Peyer's patch (tissue), 4 donors: Measurements from ENCODE around the gene ECHDC1.

Experiments used
- POLR2A ChIP-seq, 2 donors: fragments of 450-650 bp; IDR thresholded peaks; one replicate each; pipeline ENCODE4 v1.5.1; 2017; ENCODE audit warnings: antibody characterized with exemption in 2 of 2, mild to moderate bottlenecking in 2 of 2, moderate library complexity in 2 of 2
- TF ChIP-seq, protein P1 (sequence below), 6 experiments: fragments of 450-650 bp in 4 of 6; fragments of 200-600 bp in 2 of 6; sonication (generic) in 1 of 6; IDR thresholded peaks; one replicate each; pipeline ENCODE4 v1.5.1; 2017 to 2019; ENCODE audit warnings: antibody characterized with exemption in 6 of 6, mild to moderate bottlenecking in 3 of 6, moderate library complexity in 1 of 6

GRCh38 chr6:127383988-127384387 lies 40.6 kb upstream of the ECHDC1 start:
- no peak for TF ChIP-seq POLR2A (IDR thresholded peaks at IDR 0.05)
- TF ChIP-seq, protein P1, sequence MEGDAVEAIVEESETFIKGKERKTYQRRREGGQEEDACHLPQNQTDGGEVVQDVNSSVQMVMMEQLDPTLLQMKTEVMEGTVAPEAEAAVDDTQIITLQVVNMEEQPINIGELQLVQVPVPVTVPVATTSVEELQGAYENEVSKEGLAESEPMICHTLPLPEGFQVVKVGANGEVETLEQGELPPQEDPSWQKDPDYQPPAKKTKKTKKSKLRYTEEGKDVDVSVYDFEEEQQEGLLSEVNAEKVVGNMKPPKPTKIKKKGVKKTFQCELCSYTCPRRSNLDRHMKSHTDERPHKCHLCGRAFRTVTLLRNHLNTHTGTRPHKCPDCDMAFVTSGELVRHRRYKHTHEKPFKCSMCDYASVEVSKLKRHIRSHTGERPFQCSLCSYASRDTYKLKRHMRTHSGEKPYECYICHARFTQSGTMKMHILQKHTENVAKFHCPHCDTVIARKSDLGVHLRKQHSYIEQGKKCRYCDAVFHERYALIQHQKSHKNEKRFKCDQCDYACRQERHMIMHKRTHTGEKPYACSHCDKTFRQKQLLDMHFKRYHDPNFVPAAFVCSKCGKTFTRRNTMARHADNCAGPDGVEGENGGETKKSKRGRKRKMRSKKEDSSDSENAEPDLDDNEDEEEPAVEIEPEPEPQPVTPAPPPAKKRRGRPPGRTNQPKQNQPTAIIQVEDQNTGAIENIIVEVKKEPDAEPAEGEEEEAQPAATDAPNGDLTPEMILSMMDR (IDR thresholded peaks at IDR 0.05) = no peak
